PC-3 (cell line): Measurements from ENCODE around the gene PTPRD. TPM values are rescaled to one million over a fixed set of nuclear protein-coding genes. Genes with fewer than 3 reads are reported as not detected.

ENCODE experiments used
- ATAC-seq: fragments of 200-7000 bp; cut with Tn5 transposase; 2 replicates; pipeline ENCODE4 v1.9.1; 2020; ENCODE audit warnings: mild to moderate bottlenecking, moderate library complexity
- BruUV-seq: library from RNA; stranded (reverse); fragments of 400-500 nt; replicated peaks from 2 replicates; lab custom pipeline; 2021; lab: Mats Ljungman, UMichigan
- CTCF ChIA-PET: fragments of 300-600 bp; sonication (Branson Sonifier 250); formaldehyde crosslinking; loops from one replicate; lab custom pipeline; 2022; ENCODE audit warnings: antibody characterized with exemption; lab: Charles Lee
- POLR2A ChIA-PET: fragments of 300-600 bp; sonication (Branson Sonifier 250); formaldehyde crosslinking; loops from one replicate; lab custom pipeline; 2022; ENCODE audit warnings: antibody characterized with exemption; ENCODE audit not compliant: unreplicated experiment; lab: Charles Lee
- DNase-seq: peaks from one replicate; pipeline ENCODE4 v3.0.0-alpha.2; 2015
- H2AFZ ChIP-seq: fragments of 300-600 bp; sonication (generic); 2 replicates; pipeline ENCODE4 v1.6.0; 2016; ENCODE audit warnings: antibody characterized with exemption, low read length
- H3F3A ChIP-seq: fragments of 300-600 bp; sonication (generic); one replicate; pipeline ENCODE4 v1.6.0; 2017; ENCODE audit warnings: antibody characterized with exemption, low read length, control low read depth, mild to moderate bottlenecking; ENCODE audit not compliant: unreplicated experiment
- H3K27ac ChIP-seq: fragments of 300-600 bp; sonication (generic); 2 replicates; pipeline ENCODE4 v1.5.1; 2016; ENCODE audit warnings: mild to moderate bottlenecking, low read length
- H3K27me3 ChIP-seq: fragments of 300-600 bp; sonication (generic); 2 replicates; pipeline ENCODE4 v1.6.1; 2016; ENCODE audit warnings: low read length, mixed read lengths
- H3K36me3 ChIP-seq: fragments of 300-600 bp; sonication (generic); 2 replicates; pipeline ENCODE4 v1.6.1; 2016; ENCODE audit warnings: low read depth, mixed run types, low read length, mixed read lengths
- H3K4me1 ChIP-seq: fragments of 300-600 bp; sonication (generic); 2 replicates; pipeline ENCODE4 v1.5.1; 2016; ENCODE audit warnings: low read length; ENCODE audit not compliant: insufficient read depth
- H3K4me2 ChIP-seq: fragments of 300-600 bp; sonication (generic); 2 replicates; pipeline ENCODE4 v1.6.0; 2016; ENCODE audit warnings: low read length
- H3K4me3 ChIP-seq: fragments of 300-600 bp; sonication (generic); 2 replicates; pipeline ENCODE4 v1.5.1; 2016; ENCODE audit warnings: mild to moderate bottlenecking, low read length, mixed read lengths
- H3K79me2 ChIP-seq: fragments of 300-600 bp; sonication (generic); 2 replicates; pipeline ENCODE4 v1.6.1; 2017; ENCODE audit warnings: low read length, mixed read lengths
- H3K9ac ChIP-seq: fragments of 300-600 bp; sonication (generic); 2 replicates; pipeline ENCODE4 v1.6.0; 2016; ENCODE audit warnings: mild to moderate bottlenecking, low read length
- H3K9me2 ChIP-seq: fragments of 300-600 bp; sonication (generic); replicated peaks from 2 replicates; pipeline ENCODE4 v1.6.1; 2016; ENCODE audit warnings: mixed run types, low read length, mixed read lengths
- H3K9me3 ChIP-seq: fragments of 300-600 bp; sonication (generic); 2 replicates; pipeline ENCODE4 v1.6.1; 2016; ENCODE audit warnings: low read length, mixed read lengths
- H4K20me1 ChIP-seq: fragments of 300-600 bp; sonication (generic); 2 replicates; pipeline ENCODE4 v1.6.1; 2016; ENCODE audit warnings: low read length, mixed read lengths
- EZH2 ChIP-seq: fragments of 300-600 bp; sonication (generic); IDR thresholded peaks from one replicate; pipeline ENCODE4 v1.6.1; 2017; ENCODE audit warnings: antibody characterized with exemption, mild to moderate bottlenecking, low read length; ENCODE audit not compliant: unreplicated experiment
- EZH2phosphoT487 ChIP-seq: fragments of 300-600 bp; sonication (generic); IDR thresholded peaks from 2 replicates; pipeline ENCODE4 v1.6.1; 2018; ENCODE audit warnings: mild to moderate bottlenecking, antibody characterized with exemption, low read length, borderline replicate concordance
- intact Hi-C: fragments of 100-400 bp; cut with micrococcal nuclease; formaldehyde crosslinking; loops from 2 replicates; pipeline ENCODE4 v1.9.0; 2023
- total RNA-seq: library from RNA; depleted of rRNA; stranded (reverse); fragments of >200 nt; gene quantifications from 2 replicates; pipeline ENCODE4 v1.2.3, GENCODE V29; 2014
- TF ChIP-seq, protein P1 (sequence below): fragments of 300-600 bp; sonication (generic); conservative IDR thresholded peaks from 2 replicates; pipeline ENCODE4 v1.5.1; 2017; ENCODE audit warnings: antibody characterized with exemption, low read depth, mild to moderate bottlenecking, low read length

Gene PTPRD
- total RNA-seq, 1 experiment from 2014 or later: not detected

DNA sequence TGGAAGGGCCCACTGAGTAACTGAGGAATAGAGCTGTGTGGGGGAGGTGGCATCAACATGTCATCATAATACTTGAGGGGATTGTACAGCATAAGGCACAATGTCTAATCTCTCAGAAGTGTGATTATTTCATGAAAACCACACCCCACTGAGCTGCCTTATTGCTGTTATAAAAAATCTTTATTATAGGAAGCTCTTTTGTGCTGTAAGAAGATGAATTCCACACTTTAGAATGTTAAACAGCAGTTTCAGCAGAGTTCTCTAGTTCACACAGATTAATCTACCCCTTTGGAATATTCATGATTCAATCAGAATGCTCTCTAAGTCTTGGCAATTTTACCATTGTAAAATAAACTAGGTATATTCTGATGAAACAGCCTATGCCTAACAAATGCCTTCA is 1389.6 kb downstream of the PTPRD start:
- Histone ChIP-seq H3K9me3 (no peaks in the 10 kb centered on the region), H3K36me3 (no peaks in the 10 kb centered on the region), H3K27me3 (no peaks in the 10 kb centered on the region), H3K9ac (no peak overlapping the region), H3K27ac (no peak overlapping the region), H3K4me2 (no peak overlapping the region), H3K9me2 (no peaks in the 10 kb centered on the region), H4K20me1 (no peaks in the 10 kb centered on the region), H3K79me2 (no peaks in the 10 kb centered on the region), H3K4me1 (no peaks in the 10 kb centered on the region), H3K4me3 (no peak overlapping the region), H3F3A (no peaks in the 10 kb centered on the region), H2AFZ (no peak overlapping the region)
- CTCF ChIA-PET: no interaction called here
- ATAC-seq (no peak), DNase-seq (no peak)
- TF ChIP-seq, protein P1, sequence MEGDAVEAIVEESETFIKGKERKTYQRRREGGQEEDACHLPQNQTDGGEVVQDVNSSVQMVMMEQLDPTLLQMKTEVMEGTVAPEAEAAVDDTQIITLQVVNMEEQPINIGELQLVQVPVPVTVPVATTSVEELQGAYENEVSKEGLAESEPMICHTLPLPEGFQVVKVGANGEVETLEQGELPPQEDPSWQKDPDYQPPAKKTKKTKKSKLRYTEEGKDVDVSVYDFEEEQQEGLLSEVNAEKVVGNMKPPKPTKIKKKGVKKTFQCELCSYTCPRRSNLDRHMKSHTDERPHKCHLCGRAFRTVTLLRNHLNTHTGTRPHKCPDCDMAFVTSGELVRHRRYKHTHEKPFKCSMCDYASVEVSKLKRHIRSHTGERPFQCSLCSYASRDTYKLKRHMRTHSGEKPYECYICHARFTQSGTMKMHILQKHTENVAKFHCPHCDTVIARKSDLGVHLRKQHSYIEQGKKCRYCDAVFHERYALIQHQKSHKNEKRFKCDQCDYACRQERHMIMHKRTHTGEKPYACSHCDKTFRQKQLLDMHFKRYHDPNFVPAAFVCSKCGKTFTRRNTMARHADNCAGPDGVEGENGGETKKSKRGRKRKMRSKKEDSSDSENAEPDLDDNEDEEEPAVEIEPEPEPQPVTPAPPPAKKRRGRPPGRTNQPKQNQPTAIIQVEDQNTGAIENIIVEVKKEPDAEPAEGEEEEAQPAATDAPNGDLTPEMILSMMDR: no peak
- no peak for TF ChIP-seq EZH2phosphoT487
- intact Hi-C loops: no loop called here
- no TSS peak for BruUV-seq
- POLR2A ChIA-PET: no interaction called here

DNA sequence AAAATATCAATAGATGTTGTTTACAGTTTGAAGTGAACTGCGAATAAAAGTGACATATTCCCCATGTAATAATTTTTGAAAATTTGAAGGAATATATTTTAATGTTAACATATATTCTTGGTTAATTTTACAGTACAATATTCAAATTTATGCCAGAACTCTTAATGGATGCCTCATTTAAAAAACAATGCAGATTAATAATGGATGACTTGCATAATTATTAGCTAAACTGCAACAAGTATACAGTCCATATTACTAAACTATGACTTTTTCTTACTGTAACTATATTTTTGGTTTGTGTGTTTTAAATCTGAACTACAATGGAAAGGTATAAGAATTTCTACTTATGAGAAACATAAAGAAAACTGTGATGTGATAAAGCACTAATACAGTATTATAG is 1390.1 kb downstream of the PTPRD start:
- H3K4me2 ChIP-seq: no peak overlapping the region
- ATAC-seq (no peak), DNase-seq (no peak)
- H2AFZ ChIP-seq: no peak overlapping the region
- no peaks in the 10 kb centered on the region for H3K79me2 ChIP-seq
- no peak overlapping the region for H3K4me3 ChIP-seq
- no peaks in the 10 kb centered on the region for H3K36me3 ChIP-seq
- H4K20me1 ChIP-seq: no peaks in the 10 kb centered on the region
- BruUV-seq: no TSS peak
- ChIA-PET POLR2A (no interaction called here), CTCF (no interaction called here)
- intact Hi-C loops: no loop called here
- no peaks in the 10 kb centered on the region for H3F3A ChIP-seq
- H3K27me3 ChIP-seq: no peaks in the 10 kb centered on the region
- H3K4me1 ChIP-seq: no peaks in the 10 kb centered on the region
- H3K9me3 ChIP-seq: no peaks in the 10 kb centered on the region
- H3K9ac ChIP-seq: no peak overlapping the region
- no peaks in the 10 kb centered on the region for H3K9me2 ChIP-seq
- no peak overlapping the region for H3K27ac ChIP-seq
- no peak for TF ChIP-seq EZH2phosphoT487
- no peak for TF ChIP-seq EZH2
- TF ChIP-seq, protein P1: no peak

DNA sequence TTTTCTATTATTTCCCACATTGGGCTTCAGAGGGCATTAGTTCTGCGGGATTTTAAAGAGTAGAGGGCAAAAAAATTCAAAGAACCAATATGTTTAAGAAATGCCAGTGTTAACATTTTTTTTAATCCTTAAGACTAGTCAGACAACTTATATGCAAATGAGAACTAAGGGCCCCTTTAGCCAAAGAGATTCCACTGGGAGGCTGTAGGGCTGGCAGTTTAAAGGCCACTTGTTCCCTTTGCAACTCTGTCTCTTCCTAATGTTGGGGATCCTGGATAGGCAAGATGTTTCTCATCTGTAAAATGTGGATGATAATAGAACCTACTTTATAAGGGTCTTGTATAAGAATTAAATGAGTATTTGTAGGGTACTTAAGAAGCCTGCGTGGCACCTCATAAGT is 1395.9 kb downstream of the PTPRD start:
- Histone ChIP-seq H2AFZ (no peak overlapping the region), H3K79me2 (no peaks in the 10 kb centered on the region), H3K4me3 (no peak overlapping the region), H3K9me3 (0 out of 2 replicates have a peak, but pooled peaks cover 4% of the 10 kb centered on the region), H3K4me2 (no peak overlapping the region), H3K9ac (no peak overlapping the region), H3K4me1 (no peaks in the 10 kb centered on the region), H4K20me1 (no peaks in the 10 kb centered on the region), H3K9me2 (no peaks in the 10 kb centered on the region), H3F3A (no peaks in the 10 kb centered on the region), H3K27ac (no peak overlapping the region), H3K27me3 (no peaks in the 10 kb centered on the region), H3K36me3 (no peaks in the 10 kb centered on the region)
- ChIA-PET POLR2A (no interaction called here), CTCF (no interaction called here)
- DNase-seq: no peak
- no peak for ATAC-seq
- no TSS peak for BruUV-seq
- intact Hi-C loops: no loop called here
- no peak for TF ChIP-seq EZH2phosphoT487
- TF ChIP-seq, protein P1: no peak
- TF ChIP-seq EZH2: no peak
